Caco-2 (cell line): ENCODE results near the gene ABCA3. TPM values are rescaled to one million over a fixed set of nuclear protein-coding genes. Genes with fewer than 3 reads are reported as not detected.
A peak's percentile ranks its signal among the peaks of the same experiment; 100 is the strongest.

Source experiments
- BruUV-seq: library from RNA; stranded (reverse); fragments of 400-500 nt; replicated peaks from 2 replicates; lab custom pipeline; 2021; lab: Mats Ljungman, UMichigan
- CTCF ChIA-PET: fragments of 300-600 bp; sonication (Branson Sonifier 250); formaldehyde crosslinking; loops from one replicate; lab custom pipeline; 2022; ENCODE audit warnings: antibody characterized with exemption; lab: Charles Lee
- POLR2A ChIA-PET: fragments of 300-600 bp; sonication (Branson Sonifier 250); formaldehyde crosslinking; loops from one replicate; lab custom pipeline; 2022; ENCODE audit warnings: antibody characterized with exemption; lab: Charles Lee
- DNase-seq, 2 experiments: peaks; one replicate each; pipeline versions ENCODE4 v3.0.0 to v3.0.0-alpha.2; 2020 to 2022
- H3K27me3 ChIP-seq: replicated peaks from 2 replicates; pipeline ENCODE4 v1.6.0; 2011; ENCODE audit warnings: low read length; ENCODE audit not compliant: control insufficient read depth, insufficient read depth
- H3K36me3 ChIP-seq: 2 replicates; pipeline ENCODE4 v1.5.1; 2011; ENCODE audit warnings: low read length; ENCODE audit not compliant: control insufficient read depth, insufficient read depth
- H3K4me1 ChIP-seq: fragments of 250-450 bp; sonication (Bioruptor Pico); 2 replicates; pipeline ENCODE4 v1.5.1; 2020; ENCODE audit warnings: mild to moderate bottlenecking
- H3K4me3 ChIP-seq: 2 replicates; pipeline ENCODE4 v1.5.1; 2011; ENCODE audit warnings: low read depth, mild to moderate bottlenecking, control low read depth, low read length
- H3K9me3 ChIP-seq: fragments of 250-450 bp; sonication (Bioruptor Pico); 2 replicates; pipeline ENCODE4 v1.5.1; 2020; ENCODE audit warnings: mild to moderate bottlenecking, moderate library complexity
- H3K27ac Mint-ChIP-seq: one replicate; pipeline ENCODE4 v1.8.0; 2022; ENCODE audit warnings: mixed read lengths; ENCODE audit not compliant: unreplicated experiment
- H3K27me3 Mint-ChIP-seq: one replicate; pipeline ENCODE4 v1.8.0; 2022; ENCODE audit warnings: mixed read lengths; ENCODE audit not compliant: insufficient read depth, unreplicated experiment
- H3K36me3 Mint-ChIP-seq: one replicate; pipeline ENCODE4 v1.8.0; 2022; ENCODE audit warnings: mild to moderate bottlenecking, mixed read lengths; ENCODE audit not compliant: insufficient read depth, unreplicated experiment
- H3K4me1 Mint-ChIP-seq: one replicate; pipeline ENCODE4 v1.8.0; 2022; ENCODE audit warnings: low read depth, mixed read lengths; ENCODE audit not compliant: unreplicated experiment
- H3K4me3 Mint-ChIP-seq: one replicate; pipeline ENCODE4 v1.8.0; 2022; ENCODE audit warnings: mild to moderate bottlenecking, moderate library complexity, mixed read lengths; ENCODE audit not compliant: unreplicated experiment
- H3K9me3 Mint-ChIP-seq: one replicate; pipeline ENCODE4 v1.8.0; 2022; ENCODE audit warnings: mixed read lengths; ENCODE audit not compliant: unreplicated experiment
- intact Hi-C: fragments of 100-400 bp; cut with micrococcal nuclease; formaldehyde crosslinking; loops from one replicate; pipeline ENCODE4 v1.10.0; 2022; ENCODE audit not compliant: unreplicated experiment
- total RNA-seq: library from RNA; stranded (reverse); gene quantifications from 2 replicates; pipeline ENCODE4 v1.2.3, GENCODE V29; 2022
- TF ChIP-seq, protein P1 (sequence below), 2 experiments: fragments of 200-600 bp in 1 of 2; IDR thresholded peaks; 1 replicate in 1 of 2; 2 replicates in 1 of 2; pipeline versions ENCODE4 v1.5.1 to v1.8.0; 2011 to 2022; ENCODE audit warnings: antibody characterized with exemption in 1 of 2, control low read depth in 1 of 2, inconsistent platforms in 1 of 2, low read depth in 1 of 2, low read length in 1 of 2, mild to moderate bottlenecking in 1 of 2, moderate library complexity in 1 of 2; ENCODE audit not compliant: insufficient read depth in 1 of 2, severe bottlenecking in 1 of 2, unreplicated experiment in 1 of 2

Gene ABCA3
- total RNA-seq, 1 experiment from 2014 or later: 16.1 TPM

DNA sequence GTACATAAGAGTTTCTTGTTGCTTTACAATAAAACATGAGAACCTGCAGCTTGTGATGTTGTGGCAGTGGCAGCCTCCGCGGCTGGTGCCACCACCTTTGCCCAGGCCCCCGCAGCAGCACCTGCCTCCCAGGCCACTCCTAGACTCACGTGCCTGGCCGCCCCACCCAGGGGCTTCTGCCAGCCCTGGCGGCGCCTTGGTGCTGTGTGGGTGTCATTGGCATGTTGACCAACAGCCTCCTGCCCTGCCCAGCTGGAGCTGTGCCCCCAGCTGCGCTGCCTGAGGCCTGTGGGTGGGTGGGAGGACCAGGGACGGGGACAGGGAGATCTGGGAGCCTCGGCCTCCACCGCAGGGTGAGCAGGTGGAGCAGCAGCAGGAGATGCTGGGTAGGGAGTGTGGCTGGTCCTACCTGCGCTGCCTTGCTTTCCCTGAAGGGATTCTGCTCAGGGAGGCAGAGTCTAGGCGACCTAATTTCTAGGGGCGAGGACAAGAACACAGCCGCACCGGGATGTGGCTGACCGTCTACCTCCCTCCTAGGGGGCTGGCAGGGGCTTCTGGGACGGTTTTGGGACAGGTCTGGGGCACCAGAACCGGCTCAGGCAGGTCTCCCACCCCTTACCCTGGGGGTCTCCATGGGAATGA lies 104.7 kb downstream of the ABCA3 start:
- Mint-ChIP-seq H3K4me3 (peak overlapping the region; percentile 56), H3K9me3 (no peaks in the 10 kb centered on the region), H3K27me3 (no peaks in the 10 kb centered on the region), H3K27ac (no peak overlapping the region), H3K4me1 (no peaks in the 10 kb centered on the region), H3K36me3 (peaks cover 49% of the 10 kb centered on the region)
- BruUV-seq: no TSS peak
- Histone ChIP-seq H3K4me1 (peaks cover 8% of the 10 kb centered on the region; the same call in 1 of the 2 replicates), H3K36me3 (no peaks in the 10 kb centered on the region), H3K4me3 (no peak overlapping the region), H3K27me3 (no peaks in the 10 kb centered on the region), H3K9me3 (no peaks in the 10 kb centered on the region)
- ChIA-PET POLR2A (interaction anchor here (0.6 kb wide), 1 partner anchor 234 kb away, joined by 9 read pairs; no protein-coding TSS in a partner anchor), CTCF (no interaction called here)
- TF ChIP-seq, protein P1, sequence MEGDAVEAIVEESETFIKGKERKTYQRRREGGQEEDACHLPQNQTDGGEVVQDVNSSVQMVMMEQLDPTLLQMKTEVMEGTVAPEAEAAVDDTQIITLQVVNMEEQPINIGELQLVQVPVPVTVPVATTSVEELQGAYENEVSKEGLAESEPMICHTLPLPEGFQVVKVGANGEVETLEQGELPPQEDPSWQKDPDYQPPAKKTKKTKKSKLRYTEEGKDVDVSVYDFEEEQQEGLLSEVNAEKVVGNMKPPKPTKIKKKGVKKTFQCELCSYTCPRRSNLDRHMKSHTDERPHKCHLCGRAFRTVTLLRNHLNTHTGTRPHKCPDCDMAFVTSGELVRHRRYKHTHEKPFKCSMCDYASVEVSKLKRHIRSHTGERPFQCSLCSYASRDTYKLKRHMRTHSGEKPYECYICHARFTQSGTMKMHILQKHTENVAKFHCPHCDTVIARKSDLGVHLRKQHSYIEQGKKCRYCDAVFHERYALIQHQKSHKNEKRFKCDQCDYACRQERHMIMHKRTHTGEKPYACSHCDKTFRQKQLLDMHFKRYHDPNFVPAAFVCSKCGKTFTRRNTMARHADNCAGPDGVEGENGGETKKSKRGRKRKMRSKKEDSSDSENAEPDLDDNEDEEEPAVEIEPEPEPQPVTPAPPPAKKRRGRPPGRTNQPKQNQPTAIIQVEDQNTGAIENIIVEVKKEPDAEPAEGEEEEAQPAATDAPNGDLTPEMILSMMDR (IDR thresholded peaks at IDR 0.05; ENCODE audit: insufficient read depth in 1 of 2, low read depth in 1 of 2, low read length in 1 of 2, severe bottlenecking in 1 of 2, unreplicated experiment in 1 of 2): no peak
- DNase-seq: no peak
- intact Hi-C loops: no loop called here

DNA sequence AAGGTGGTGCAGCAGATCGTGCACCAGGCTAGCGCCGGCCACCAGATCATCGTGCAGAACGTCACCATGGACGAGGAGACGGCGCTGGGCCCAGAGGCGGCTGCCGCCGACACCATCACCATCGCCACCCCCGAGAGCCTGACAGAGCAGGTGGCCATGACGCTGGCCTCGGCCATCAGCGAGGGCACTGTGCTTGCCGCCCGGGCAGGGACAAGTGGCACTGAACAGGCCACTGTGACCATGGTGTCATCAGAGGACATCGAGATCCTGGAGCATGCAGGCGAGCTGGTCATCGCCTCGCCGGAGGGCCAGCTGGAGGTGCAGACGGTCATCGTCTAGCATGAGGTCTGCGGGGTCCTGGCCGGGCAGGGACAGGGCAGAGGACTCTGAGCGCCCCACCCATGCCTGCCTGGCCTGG lies 105.3 kb downstream of the ABCA3 start:
- BruUV-seq: TSS peak; percentile 27
- TF ChIP-seq, protein P1 (IDR thresholded peaks at IDR 0.05; ENCODE audit: insufficient read depth in 1 of 2, low read depth in 1 of 2, low read length in 1 of 2, severe bottlenecking in 1 of 2, unreplicated experiment in 1 of 2): no peak
- no peaks in the 10 kb centered on the region for H3K9me3 Mint-ChIP-seq
- Histone ChIP-seq H3K4me1 (peaks cover 8% of the 10 kb centered on the region; the same call in 1 of the 2 replicates), H3K36me3 (no peaks in the 10 kb centered on the region), H3K9me3 (no peaks in the 10 kb centered on the region), H3K4me3 (no peak overlapping the region), H3K27me3 (no peaks in the 10 kb centered on the region)
- DNase-seq: no peak
- no peaks in the 10 kb centered on the region for H3K27me3 Mint-ChIP-seq
- no peak overlapping the region for H3K27ac Mint-ChIP-seq
- intact Hi-C loops: no loop called here
- no peaks in the 10 kb centered on the region for H3K4me1 Mint-ChIP-seq
- CTCF ChIA-PET: no interaction called here
- no peak overlapping the region for H3K4me3 Mint-ChIP-seq
- H3K36me3 Mint-ChIP-seq: peaks cover 49% of the 10 kb centered on the region
- POLR2A ChIA-PET: interaction anchor here (0.6 kb wide), 1 partner anchor 233 kb away, joined by 9 read pairs; no protein-coding TSS in a partner anchor

DNA sequence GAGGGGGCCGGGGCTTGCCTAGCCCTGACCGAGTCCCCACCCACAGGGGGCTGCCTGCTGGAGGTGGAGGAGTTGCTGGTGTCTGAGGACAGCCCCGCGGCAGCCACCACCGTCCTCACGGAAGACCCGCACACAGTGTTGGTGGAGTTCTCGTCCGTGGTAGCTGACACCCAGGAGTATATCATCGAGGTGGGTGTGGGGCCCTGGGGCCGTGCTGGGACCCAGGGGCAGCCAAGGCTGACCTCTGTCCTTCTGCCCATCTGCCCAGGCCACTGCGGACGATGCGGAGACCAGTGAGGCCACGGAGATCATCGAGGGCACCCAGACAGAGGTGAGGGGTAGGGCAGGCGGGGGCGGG lies 105.7 kb downstream of the ABCA3 start:
- TF ChIP-seq, protein P1 (IDR thresholded peaks at IDR 0.05; ENCODE audit: insufficient read depth in 1 of 2, low read depth in 1 of 2, low read length in 1 of 2, severe bottlenecking in 1 of 2, unreplicated experiment in 1 of 2): no peak
- no peak for DNase-seq
- no peak overlapping the region for H3K27ac Mint-ChIP-seq
- no peaks in the 10 kb centered on the region for H3K27me3 ChIP-seq
- H3K4me1 Mint-ChIP-seq: no peaks in the 10 kb centered on the region
- BruUV-seq: no TSS peak
- CTCF ChIA-PET: no interaction called here
- H3K9me3 ChIP-seq: no peaks in the 10 kb centered on the region
- POLR2A ChIA-PET: no interaction called here
- H3K4me3 ChIP-seq: no peak overlapping the region
- peaks cover 8% of the 10 kb centered on the region; the same call in 1 of the 2 replicates for H3K4me1 ChIP-seq
- peaks cover 49% of the 10 kb centered on the region for H3K36me3 Mint-ChIP-seq
- H3K4me3 Mint-ChIP-seq: no peak overlapping the region
- no peaks in the 10 kb centered on the region for H3K27me3 Mint-ChIP-seq
- intact Hi-C loops: no loop called here
- H3K36me3 ChIP-seq: no peaks in the 10 kb centered on the region
- H3K9me3 Mint-ChIP-seq: no peaks in the 10 kb centered on the region
